Hepatocyte (in vitro differentiated cells): ENCODE results near the gene DCAF17.

Experiments used
- EZH2 ChIP-seq: fragments of 200-600 bp; sonication (generic); IDR thresholded peaks from 2 replicates; pipeline ENCODE4 v1.6.1; 2016; ENCODE audit warnings: antibody characterized with exemption, mild to moderate bottlenecking, borderline replicate concordance
- TF ChIP-seq, protein P1 (sequence below): fragments of 200-600 bp; sonication (generic); IDR thresholded peaks from 2 replicates; pipeline ENCODE4 v1.5.1; 2016; ENCODE audit warnings: antibody characterized with exemption, mild to moderate bottlenecking; ENCODE audit not compliant: poor library complexity

DNA sequence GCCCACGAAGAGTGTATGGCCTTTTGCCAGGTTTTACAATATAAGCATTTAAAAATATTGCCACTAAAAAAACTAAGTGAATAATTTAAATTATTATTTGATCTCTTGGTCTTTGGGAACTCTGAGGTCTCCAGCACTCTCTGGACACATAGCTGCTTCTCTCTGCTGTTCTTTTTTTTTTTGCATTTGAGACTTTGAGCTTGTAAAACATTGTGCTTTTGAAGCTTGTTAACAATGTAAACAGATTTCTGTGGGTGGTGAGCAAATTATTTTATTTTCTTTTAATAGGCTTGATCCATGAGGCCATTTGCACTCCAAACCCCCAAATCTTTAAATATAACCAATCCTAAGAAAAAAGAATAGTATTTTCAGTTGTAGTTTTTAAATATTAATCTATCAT is 42.0 kb downstream of the DCAF17 start:
- TF ChIP-seq, protein P1, sequence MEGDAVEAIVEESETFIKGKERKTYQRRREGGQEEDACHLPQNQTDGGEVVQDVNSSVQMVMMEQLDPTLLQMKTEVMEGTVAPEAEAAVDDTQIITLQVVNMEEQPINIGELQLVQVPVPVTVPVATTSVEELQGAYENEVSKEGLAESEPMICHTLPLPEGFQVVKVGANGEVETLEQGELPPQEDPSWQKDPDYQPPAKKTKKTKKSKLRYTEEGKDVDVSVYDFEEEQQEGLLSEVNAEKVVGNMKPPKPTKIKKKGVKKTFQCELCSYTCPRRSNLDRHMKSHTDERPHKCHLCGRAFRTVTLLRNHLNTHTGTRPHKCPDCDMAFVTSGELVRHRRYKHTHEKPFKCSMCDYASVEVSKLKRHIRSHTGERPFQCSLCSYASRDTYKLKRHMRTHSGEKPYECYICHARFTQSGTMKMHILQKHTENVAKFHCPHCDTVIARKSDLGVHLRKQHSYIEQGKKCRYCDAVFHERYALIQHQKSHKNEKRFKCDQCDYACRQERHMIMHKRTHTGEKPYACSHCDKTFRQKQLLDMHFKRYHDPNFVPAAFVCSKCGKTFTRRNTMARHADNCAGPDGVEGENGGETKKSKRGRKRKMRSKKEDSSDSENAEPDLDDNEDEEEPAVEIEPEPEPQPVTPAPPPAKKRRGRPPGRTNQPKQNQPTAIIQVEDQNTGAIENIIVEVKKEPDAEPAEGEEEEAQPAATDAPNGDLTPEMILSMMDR: no peak
- no peak for TF ChIP-seq EZH2
